Liver (tissue), 9 donors: ENCODE results near the gene ABCC3. TPM values are rescaled to one million over a fixed set of nuclear protein-coding genes. Genes with fewer than 3 reads are reported as not detected.

Experiments
- DNase-seq: peaks from one replicate; pipeline ENCODE4 v3.0.0-alpha.2; 2017; ENCODE audit warnings: low spot score
- H3K27ac ChIP-seq, 2 donors: one replicate each; pipeline ENCODE4 v1.7.0; 2013; ENCODE audit warnings: inconsistent platforms in 2 of 2, low read length in 2 of 2, control low read depth in 1 of 2, low read depth in 1 of 2, mild to moderate bottlenecking in 1 of 2
- H3K27me3 ChIP-seq, 4 donors: one replicate each; pipeline versions ENCODE4 v1.6.1 to v1.7.0; 2013; ENCODE audit warnings: low read length in 3 of 4, inconsistent platforms in 1 of 4, mild to moderate bottlenecking in 1 of 4, moderate library complexity in 1 of 4; ENCODE audit not compliant: control insufficient read depth in 4 of 4, insufficient read depth in 4 of 4
- H3K36me3 ChIP-seq, 4 donors: one replicate each; pipeline versions ENCODE4 v1.6.1 to v1.7.0; 2013; ENCODE audit warnings: low read length in 3 of 4, mild to moderate bottlenecking in 3 of 4, low read depth in 1 of 4, moderate library complexity in 1 of 4; ENCODE audit not compliant: control insufficient read depth in 4 of 4, insufficient read depth in 3 of 4
- H3K4me1 ChIP-seq, 4 donors: one replicate each; pipeline versions ENCODE4 v1.6.1 to v1.7.0; 2013; ENCODE audit warnings: low read length in 3 of 4, mild to moderate bottlenecking in 3 of 4, moderate library complexity in 1 of 4; ENCODE audit not compliant: control insufficient read depth in 4 of 4, insufficient read depth in 4 of 4
- H3K4me3 ChIP-seq, 3 donors: one replicate each; pipeline versions ENCODE4 v1.6.1 to v1.7.0; 2013; ENCODE audit warnings: low read length in 3 of 3, control low read depth in 1 of 3, low read depth in 1 of 3, mild to moderate bottlenecking in 1 of 3
- H3K9ac ChIP-seq, 2 donors: one replicate each; pipeline ENCODE4 v1.7.0; 2013; ENCODE audit warnings: low read length in 2 of 2, mild to moderate bottlenecking in 2 of 2, moderate library complexity in 2 of 2, control low read depth in 1 of 2, low read depth in 1 of 2
- H3K9me3 ChIP-seq, 4 donors: one replicate each; pipeline versions ENCODE4 v1.6.1 to v1.7.0; 2013; ENCODE audit warnings: low read length in 3 of 4; ENCODE audit not compliant: control insufficient read depth in 4 of 4
- EGR1 ChIP-seq, 2 donors: IDR thresholded peaks; 2 replicates each; pipeline ENCODE4 v1.6.1; 2016 to 2018; ENCODE audit warnings: antibody characterized with exemption in 2 of 2, low read depth in 2 of 2
- FOXA1 ChIP-seq: IDR thresholded peaks from 2 replicates; pipeline ENCODE4 v1.6.1; 2016; ENCODE audit warnings: antibody characterized with exemption
- FOXA2 ChIP-seq: IDR thresholded peaks from 2 replicates; pipeline ENCODE4 v1.6.1; 2016; ENCODE audit warnings: antibody characterized with exemption
- GABPA ChIP-seq, 2 donors: IDR thresholded peaks in 1 of 2; conservative IDR thresholded peaks in 1 of 2; 2 replicates each; pipeline ENCODE4 v1.6.1; 2016; ENCODE audit warnings: antibody characterized with exemption in 2 of 2, mild to moderate bottlenecking in 1 of 2, moderate library complexity in 1 of 2
- HNF4A ChIP-seq, 2 donors: conservative IDR thresholded peaks; 2 replicates each; pipeline ENCODE4 v1.6.1; 2016; ENCODE audit warnings: antibody characterized with exemption in 2 of 2, mild to moderate bottlenecking in 2 of 2
- HNF4G ChIP-seq: IDR thresholded peaks from 2 replicates; pipeline ENCODE4 v1.6.1; 2016; ENCODE audit warnings: antibody characterized with exemption
- JUND ChIP-seq, 2 donors: IDR thresholded peaks; 2 replicates each; pipeline ENCODE4 v1.6.1; 2016; ENCODE audit warnings: antibody characterized with exemption in 2 of 2
- NR2F2 ChIP-seq: IDR thresholded peaks from 2 replicates; pipeline ENCODE4 v1.6.1; 2016; ENCODE audit warnings: antibody characterized with exemption
- RAD21 ChIP-seq, 2 donors: IDR thresholded peaks; 2 replicates each; pipeline ENCODE4 v1.6.1; 2016; ENCODE audit warnings: antibody characterized with exemption in 2 of 2, mild to moderate bottlenecking in 2 of 2
- RXRA ChIP-seq, 2 donors: IDR thresholded peaks; 2 replicates each; pipeline ENCODE4 v1.6.1; 2017 to 2018; ENCODE audit warnings: antibody characterized with exemption in 2 of 2, mild to moderate bottlenecking in 1 of 2
- SP1 ChIP-seq: IDR thresholded peaks from 2 replicates; pipeline ENCODE4 v1.6.1; 2018; ENCODE audit warnings: antibody characterized with exemption, mild to moderate bottlenecking
- TAF1 ChIP-seq: conservative IDR thresholded peaks from 2 replicates; pipeline ENCODE4 v1.6.1; 2016; ENCODE audit warnings: antibody characterized with exemption, mild to moderate bottlenecking
- YY1 ChIP-seq: IDR thresholded peaks from 2 replicates; pipeline ENCODE4 v1.6.1; 2016; ENCODE audit warnings: antibody characterized with exemption, mild to moderate bottlenecking
- WGBS: extraction: QIAGEN DNeasy Blood & Tissue Kit; methylation state at CpG from one replicate; pipeline ENCODE4 v1.1.7; 2013; 5-methylcytosine and 5-hydroxymethylcytosine counted together
- polyA plus RNA-seq, 2 donors: library from polyadenylated mRNA; stranded (reverse) in 1 of 2; unstranded in 1 of 2; fragments of 200-250 nt in 1 of 2; fragments of >200 nt in 1 of 2; fragmentation: Nextera tagmentation in 1 of 2; extraction: Ambion mirVana in 1 of 2; gene quantifications; one replicate each; pipeline versions ENCODE4 v1.2.1 to v1.2.3, GENCODE V29; 2013 to 2015
- total RNA-seq, 2 donors: library from RNA; depleted of rRNA; stranded (reverse); fragments of >200 nt; gene quantifications; one replicate each; pipeline ENCODE4 v1.2.3, GENCODE V29; 2014
- TF ChIP-seq, protein P1 (sequence below): IDR thresholded peaks from 2 replicates; pipeline ENCODE4 v1.6.1; 2016; ENCODE audit warnings: antibody characterized with exemption
- TF ChIP-seq, protein P2 (sequence below): IDR thresholded peaks from 2 replicates; pipeline ENCODE4 v1.6.1; 2016; ENCODE audit warnings: antibody characterized with exemption
- TF ChIP-seq, protein P3 (sequence below): fragments of 150-350 bp; IDR thresholded peaks from 2 replicates; pipeline ENCODE4 v1.5.1; 2017; ENCODE audit warnings: improper control_type of control experiment, low read depth, low read length; ENCODE audit not compliant: missing input control
- TF ChIP-seq, protein P4 (sequence below): IDR thresholded peaks from 2 replicates; pipeline ENCODE4 v1.6.1; 2016; ENCODE audit warnings: antibody characterized with exemption
- TF ChIP-seq, protein P5 (sequence below): IDR thresholded peaks from 2 replicates; pipeline ENCODE4 v1.6.1; 2016; ENCODE audit warnings: antibody characterized with exemption, mild to moderate bottlenecking
- donor health status: healthy.
- donor health status: healthy.
- donor health status: healthy.
- donor health status: healthy.
- donor health status: healthy.

The ABCC3 gene
- total and polyA plus RNA-seq, 4 donors = 10.5 to 197 (median 80.5) TPM

DNA sequence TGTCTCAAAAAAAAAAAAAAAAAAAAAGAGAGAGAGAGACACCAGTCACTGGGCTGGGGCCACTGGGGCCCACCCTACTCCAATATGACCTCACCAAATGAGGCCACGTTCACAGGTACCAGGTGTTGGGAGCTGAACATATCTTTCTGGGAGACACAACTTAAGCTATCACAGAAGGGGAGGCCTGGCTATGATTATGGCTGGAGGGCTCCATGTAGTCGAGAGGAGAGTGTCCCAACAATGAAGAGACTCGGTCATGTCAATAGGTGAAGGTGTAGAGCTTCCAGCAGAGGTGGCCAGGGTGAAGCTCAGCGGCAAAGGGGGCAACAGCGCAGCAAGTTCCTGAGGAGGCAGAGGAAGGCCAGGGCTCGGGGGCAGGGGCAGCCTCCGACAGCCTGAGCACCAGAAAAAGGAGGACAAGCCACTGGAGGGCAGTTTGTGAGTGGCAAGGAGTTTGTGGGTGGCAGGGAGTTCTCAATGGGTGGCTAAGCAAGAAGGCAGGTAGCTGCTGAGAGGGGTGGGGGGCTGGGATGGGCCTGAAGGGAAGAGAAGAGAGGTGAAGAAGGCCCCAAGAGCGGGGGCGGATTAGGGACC lies 28.0 kb downstream of the ABCC3 start:
- Histone ChIP-seq H3K4me1 (peaks cover 28 to 66% (median 44%) of the 10 kb centered on the region in 4 donors), H3K27ac (peak overlapping the region; percentile 79 to 94), H3K36me3 (peaks cover 0 to 1% (median 0%) of the 10 kb centered on the region in 4 donors), H3K9ac (no peak overlapping the region), H3K9me3 (no peaks in the 10 kb centered on the region), H3K27me3 (no peaks in the 10 kb centered on the region), H3K4me3 (no peak overlapping the region)
- TF ChIP-seq HNF4G = no peak
- no peak for TF ChIP-seq NR2F2
- TF ChIP-seq RXRA (IDR thresholded peaks at IDR 0.05) = no peak
- TF ChIP-seq TAF1 = no peak
- TF ChIP-seq RAD21 (IDR thresholded peaks at IDR 0.05) = no peak
- TF ChIP-seq YY1 = no peak
- TF ChIP-seq, protein P1, sequence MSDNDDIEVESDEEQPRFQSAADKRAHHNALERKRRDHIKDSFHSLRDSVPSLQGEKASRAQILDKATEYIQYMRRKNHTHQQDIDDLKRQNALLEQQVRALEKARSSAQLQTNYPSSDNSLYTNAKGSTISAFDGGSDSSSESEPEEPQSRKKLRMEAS = no peak
- TF ChIP-seq, protein P2, sequence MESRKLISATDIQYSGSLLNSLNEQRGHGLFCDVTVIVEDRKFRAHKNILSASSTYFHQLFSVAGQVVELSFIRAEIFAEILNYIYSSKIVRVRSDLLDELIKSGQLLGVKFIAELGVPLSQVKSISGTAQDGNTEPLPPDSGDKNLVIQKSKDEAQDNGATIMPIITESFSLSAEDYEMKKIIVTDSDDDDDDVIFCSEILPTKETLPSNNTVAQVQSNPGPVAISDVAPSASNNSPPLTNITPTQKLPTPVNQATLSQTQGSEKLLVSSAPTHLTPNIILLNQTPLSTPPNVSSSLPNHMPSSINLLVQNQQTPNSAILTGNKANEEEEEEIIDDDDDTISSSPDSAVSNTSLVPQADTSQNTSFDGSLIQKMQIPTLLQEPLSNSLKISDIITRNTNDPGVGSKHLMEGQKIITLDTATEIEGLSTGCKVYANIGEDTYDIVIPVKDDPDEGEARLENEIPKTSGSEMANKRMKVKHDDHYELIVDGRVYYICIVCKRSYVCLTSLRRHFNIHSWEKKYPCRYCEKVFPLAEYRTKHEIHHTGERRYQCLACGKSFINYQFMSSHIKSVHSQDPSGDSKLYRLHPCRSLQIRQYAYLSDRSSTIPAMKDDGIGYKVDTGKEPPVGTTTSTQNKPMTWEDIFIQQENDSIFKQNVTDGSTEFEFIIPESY = no peak
- no peak for TF ChIP-seq SP1
- TF ChIP-seq EGR1 (IDR thresholded peaks at IDR 0.05; ENCODE audit: low read depth in 2 of 2) = no peak
- TF ChIP-seq FOXA1 = no peak
- no peak for TF ChIP-seq FOXA2
- TF ChIP-seq, protein P3, sequence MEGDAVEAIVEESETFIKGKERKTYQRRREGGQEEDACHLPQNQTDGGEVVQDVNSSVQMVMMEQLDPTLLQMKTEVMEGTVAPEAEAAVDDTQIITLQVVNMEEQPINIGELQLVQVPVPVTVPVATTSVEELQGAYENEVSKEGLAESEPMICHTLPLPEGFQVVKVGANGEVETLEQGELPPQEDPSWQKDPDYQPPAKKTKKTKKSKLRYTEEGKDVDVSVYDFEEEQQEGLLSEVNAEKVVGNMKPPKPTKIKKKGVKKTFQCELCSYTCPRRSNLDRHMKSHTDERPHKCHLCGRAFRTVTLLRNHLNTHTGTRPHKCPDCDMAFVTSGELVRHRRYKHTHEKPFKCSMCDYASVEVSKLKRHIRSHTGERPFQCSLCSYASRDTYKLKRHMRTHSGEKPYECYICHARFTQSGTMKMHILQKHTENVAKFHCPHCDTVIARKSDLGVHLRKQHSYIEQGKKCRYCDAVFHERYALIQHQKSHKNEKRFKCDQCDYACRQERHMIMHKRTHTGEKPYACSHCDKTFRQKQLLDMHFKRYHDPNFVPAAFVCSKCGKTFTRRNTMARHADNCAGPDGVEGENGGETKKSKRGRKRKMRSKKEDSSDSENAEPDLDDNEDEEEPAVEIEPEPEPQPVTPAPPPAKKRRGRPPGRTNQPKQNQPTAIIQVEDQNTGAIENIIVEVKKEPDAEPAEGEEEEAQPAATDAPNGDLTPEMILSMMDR = no peak
- no peak for TF ChIP-seq GABPA (IDR thresholded peaks at IDR 0.05 in 1 of 2, conservative IDR thresholded peaks at IDR 0.05 in 1 of 2)
- TF ChIP-seq HNF4A (conservative IDR thresholded peaks at IDR 0.05) = no peak
- TF ChIP-seq, protein P4, sequence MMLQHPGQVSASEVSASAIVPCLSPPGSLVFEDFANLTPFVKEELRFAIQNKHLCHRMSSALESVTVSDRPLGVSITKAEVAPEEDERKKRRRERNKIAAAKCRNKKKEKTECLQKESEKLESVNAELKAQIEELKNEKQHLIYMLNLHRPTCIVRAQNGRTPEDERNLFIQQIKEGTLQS = no peak
- TF ChIP-seq JUND (IDR thresholded peaks at IDR 0.05) = no peak
- 96% methylated on average over 9 of the region's 9 CpGs for WGBS
- DNase-seq = no peak

DNA sequence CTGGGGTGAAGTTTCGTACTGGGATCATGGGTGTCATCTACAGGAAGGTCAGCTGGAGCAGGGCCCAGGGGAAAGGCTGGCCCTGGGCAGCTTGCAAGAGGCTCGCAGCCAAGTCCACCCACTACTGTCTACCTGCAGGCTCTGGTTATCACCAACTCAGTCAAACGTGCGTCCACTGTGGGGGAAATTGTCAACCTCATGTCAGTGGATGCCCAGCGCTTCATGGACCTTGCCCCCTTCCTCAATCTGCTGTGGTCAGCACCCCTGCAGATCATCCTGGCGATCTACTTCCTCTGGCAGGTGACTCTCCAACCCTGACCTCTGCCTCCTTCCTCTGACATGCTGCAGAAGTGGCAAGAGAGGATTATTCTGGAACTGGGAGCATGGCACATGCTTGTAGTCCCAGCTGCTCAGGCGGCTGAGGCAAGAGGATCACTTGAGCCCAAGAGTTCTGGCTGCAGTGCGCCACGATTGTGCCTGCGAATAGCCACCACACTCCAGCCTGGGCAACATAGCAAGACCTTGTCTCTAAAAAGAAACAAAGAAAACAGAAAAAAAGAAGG lies 29.2 kb downstream of the ABCC3 start:
- Histone ChIP-seq H3K9me3 (no peaks in the 10 kb centered on the region), H3K27me3 (no peaks in the 10 kb centered on the region), H3K9ac (no peak overlapping the region), H3K4me1 (peaks cover 30 to 65% (median 46%) of the 10 kb centered on the region in 4 donors), H3K4me3 (no peak overlapping the region), H3K36me3 (peaks cover 0 to under 1% (median 0%) of the 10 kb centered on the region in 4 donors), H3K27ac (peak overlapping the region; percentile 80 to 94)
- DNase-seq = no peak
- 34% methylated on average over 10 of the region's 10 CpGs for WGBS
- peak; percentile 77 for TF ChIP-seq NR2F2
- TF ChIP-seq YY1 = peak; percentile 80
- TF ChIP-seq, protein P1 = peak; percentile 100
- TF ChIP-seq, protein P5, sequence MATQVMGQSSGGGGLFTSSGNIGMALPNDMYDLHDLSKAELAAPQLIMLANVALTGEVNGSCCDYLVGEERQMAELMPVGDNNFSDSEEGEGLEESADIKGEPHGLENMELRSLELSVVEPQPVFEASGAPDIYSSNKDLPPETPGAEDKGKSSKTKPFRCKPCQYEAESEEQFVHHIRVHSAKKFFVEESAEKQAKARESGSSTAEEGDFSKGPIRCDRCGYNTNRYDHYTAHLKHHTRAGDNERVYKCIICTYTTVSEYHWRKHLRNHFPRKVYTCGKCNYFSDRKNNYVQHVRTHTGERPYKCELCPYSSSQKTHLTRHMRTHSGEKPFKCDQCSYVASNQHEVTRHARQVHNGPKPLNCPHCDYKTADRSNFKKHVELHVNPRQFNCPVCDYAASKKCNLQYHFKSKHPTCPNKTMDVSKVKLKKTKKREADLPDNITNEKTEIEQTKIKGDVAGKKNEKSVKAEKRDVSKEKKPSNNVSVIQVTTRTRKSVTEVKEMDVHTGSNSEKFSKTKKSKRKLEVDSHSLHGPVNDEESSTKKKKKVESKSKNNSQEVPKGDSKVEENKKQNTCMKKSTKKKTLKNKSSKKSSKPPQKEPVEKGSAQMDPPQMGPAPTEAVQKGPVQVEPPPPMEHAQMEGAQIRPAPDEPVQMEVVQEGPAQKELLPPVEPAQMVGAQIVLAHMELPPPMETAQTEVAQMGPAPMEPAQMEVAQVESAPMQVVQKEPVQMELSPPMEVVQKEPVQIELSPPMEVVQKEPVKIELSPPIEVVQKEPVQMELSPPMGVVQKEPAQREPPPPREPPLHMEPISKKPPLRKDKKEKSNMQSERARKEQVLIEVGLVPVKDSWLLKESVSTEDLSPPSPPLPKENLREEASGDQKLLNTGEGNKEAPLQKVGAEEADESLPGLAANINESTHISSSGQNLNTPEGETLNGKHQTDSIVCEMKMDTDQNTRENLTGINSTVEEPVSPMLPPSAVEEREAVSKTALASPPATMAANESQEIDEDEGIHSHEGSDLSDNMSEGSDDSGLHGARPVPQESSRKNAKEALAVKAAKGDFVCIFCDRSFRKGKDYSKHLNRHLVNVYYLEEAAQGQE = peak; percentile 88
- TF ChIP-seq, protein P2 = peak; percentile 93
- TF ChIP-seq EGR1 (IDR thresholded peaks at IDR 0.05; ENCODE audit: low read depth in 2 of 2) = peak in 1 of 2 donors; percentile 96
- TF ChIP-seq RXRA (IDR thresholded peaks at IDR 0.05) = peak; percentile 92 to 98
- peak; percentile 66 for TF ChIP-seq FOXA2
- TF ChIP-seq HNF4A (conservative IDR thresholded peaks at IDR 0.05) = peak; percentile 94 to 97
- TF ChIP-seq GABPA (IDR thresholded peaks at IDR 0.05 in 1 of 2, conservative IDR thresholded peaks at IDR 0.05 in 1 of 2) = peak in 1 of 2 donors; percentile 75
- TF ChIP-seq, protein P4 = peak; percentile 59
- TF ChIP-seq JUND (IDR thresholded peaks at IDR 0.05) = peak; percentile 68 to 87
- peak; percentile 98 for TF ChIP-seq SP1
- TF ChIP-seq FOXA1 = peak; percentile 62
- TF ChIP-seq HNF4G = peak; percentile 93
- no peak for TF ChIP-seq TAF1
- TF ChIP-seq RAD21 (IDR thresholded peaks at IDR 0.05) = peak; percentile 61 to 73
